ENCODE data around the gene SEC14L5.

- no peak for TF ChIP-seq POLR2AphosphoS5 (IDR thresholded peaks at IDR 0.05; ENCODE audit: low read depth, low read length)
- TF ChIP-seq CTCF (IDR thresholded peaks at IDR 0.05 in 2 of 3, conservative IDR thresholded peaks at IDR 0.05 in 1 of 3; ENCODE audit: borderline replicate concordance in 1 of 3, insufficient read depth in 1 of 3, low read depth in 2 of 3, low read length in 2 of 3), result no peak
- no peak for TF ChIP-seq POLR2A (IDR thresholded peaks at IDR 0.05; ENCODE audit: borderline replicate concordance, extremely low read depth, insufficient read depth, insufficient read length)
- TF ChIP-seq FOSL1 (IDR thresholded peaks at IDR 0.05; ENCODE audit: low read depth), result no peak
- TF ChIP-seq SIN3A (IDR thresholded peaks at IDR 0.05; ENCODE audit: low read depth), result no peak
- TF ChIP-seq EZH2phosphoT487 (IDR thresholded peaks at IDR 0.05; ENCODE audit: borderline replicate concordance), result no peak
- TF ChIP-seq SRF (IDR thresholded peaks at IDR 0.05; ENCODE audit: low read depth), result no peak
- no peak for TF ChIP-seq EZH2 (IDR thresholded peaks at IDR 0.05)
Measured at GRCh38 chr16:4915226-4915761, 42.8 kb upstream of the SEC14L5 start.
